Measurements from ENCODE around the gene NCCRP1. TPM values are rescaled to one million over a fixed set of nuclear protein-coding genes. Genes with fewer than 3 reads are reported as not detected.

NCCRP1 gene
- total and polyA plus RNA-seq, 2 experiments from 2014 or later: 2.5 to 7.0 TPM

- DNase-seq (ENCODE audit: low spot score): no peak
- Histone ChIP-seq H3K27ac (no peak overlapping the region), H2AFZ (no peak overlapping the region), H3K9me3 (ENCODE audit: low read depth) (no peaks in the 10 kb centered on the region), H3K4me1 (ENCODE audit: insufficient read depth) (peaks cover 4% of the 10 kb centered on the region), H4K20me1 (ENCODE audit: insufficient read depth, poor library complexity, severe bottlenecking) (no peaks in the 10 kb centered on the region), H3K36me3 (replicated peaks; ENCODE audit: insufficient read depth, low read depth) (no peaks in the 10 kb centered on the region), H3K4me3 (no peak overlapping the region), H3K9me2 (replicated peaks; ENCODE audit: insufficient read depth) (no peaks in the 10 kb centered on the region), H3K27me3 (no peaks in the 10 kb centered on the region), H3K79me2 (peaks cover 3% of the 10 kb centered on the region), H3K4me2 (no peak overlapping the region)
- TF ChIP-seq CTCF (IDR thresholded peaks at IDR 0.05; ENCODE audit: poor library complexity) (no peak), EZH2phosphoT487 (IDR thresholded peaks at IDR 0.05; ENCODE audit: low read depth, severe bottlenecking, unreplicated experiment) (no peak), EZH2 (IDR thresholded peaks at IDR 0.05; ENCODE audit: borderline replicate concordance) (no peak)
- WGBS (ENCODE audit: low lambda C conversion rate, missing lambda C conversion rate): 92% methylated on average over 35 of the region's 43 CpGs
These were observed 21.9 kb upstream of the NCCRP1 start for GRCh38 chr19:39174558-39175544.

GRCh38 chr19:39175564-39175963 is 21.2 kb upstream of the NCCRP1 start:
- H3K4me1 ChIP-seq (ENCODE audit: insufficient read depth): peaks cover 4% of the 10 kb centered on the region
- H3K36me3 ChIP-seq (replicated peaks; ENCODE audit: insufficient read depth, low read depth): no peaks in the 10 kb centered on the region
- H3K4me2 ChIP-seq: no peak overlapping the region
- DNase-seq (ENCODE audit: low spot score): no peak
- no peaks in the 10 kb centered on the region for H4K20me1 ChIP-seq (ENCODE audit: insufficient read depth, poor library complexity, severe bottlenecking)
- no peaks in the 10 kb centered on the region for H3K79me2 ChIP-seq
- no peak overlapping the region for H2AFZ ChIP-seq
- H3K27ac ChIP-seq: no peak overlapping the region
- no peaks in the 10 kb centered on the region for H3K9me2 ChIP-seq (replicated peaks; ENCODE audit: insufficient read depth)
- no peaks in the 10 kb centered on the region for H3K9me3 ChIP-seq (ENCODE audit: low read depth)
- no peaks in the 10 kb centered on the region for H3K27me3 ChIP-seq
- TF ChIP-seq CTCF (IDR thresholded peaks at IDR 0.05; ENCODE audit: poor library complexity): no peak
- no peak for TF ChIP-seq EZH2phosphoT487 (IDR thresholded peaks at IDR 0.05; ENCODE audit: low read depth, severe bottlenecking, unreplicated experiment)
- no peak for TF ChIP-seq EZH2 (IDR thresholded peaks at IDR 0.05; ENCODE audit: borderline replicate concordance)
- WGBS (ENCODE audit: low lambda C conversion rate, missing lambda C conversion rate): 83% methylated on average over 7 of the region's 7 CpGs
- H3K4me3 ChIP-seq: no peak overlapping the region

- Histone ChIP-seq H3K4me2 (no peak overlapping the region), H4K20me1 (ENCODE audit: insufficient read depth, poor library complexity, severe bottlenecking) (no peaks in the 10 kb centered on the region), H3K79me2 (no peaks in the 10 kb centered on the region), H3K27ac (no peak overlapping the region), H3K9me3 (ENCODE audit: low read depth) (no peaks in the 10 kb centered on the region), H3K4me1 (ENCODE audit: insufficient read depth) (no peaks in the 10 kb centered on the region), H2AFZ (no peak overlapping the region), H3K4me3 (no peak overlapping the region), H3K36me3 (replicated peaks; ENCODE audit: insufficient read depth, low read depth) (no peaks in the 10 kb centered on the region), H3K9me2 (replicated peaks; ENCODE audit: insufficient read depth) (no peaks in the 10 kb centered on the region), H3K27me3 (no peaks in the 10 kb centered on the region)
- WGBS (ENCODE audit: low lambda C conversion rate, missing lambda C conversion rate): 98% methylated on average over 6 of the region's 10 CpGs
- no peak for TF ChIP-seq EZH2phosphoT487 (IDR thresholded peaks at IDR 0.05; ENCODE audit: low read depth, severe bottlenecking, unreplicated experiment)
- TF ChIP-seq EZH2 (IDR thresholded peaks at IDR 0.05; ENCODE audit: borderline replicate concordance): no peak
- TF ChIP-seq CTCF (IDR thresholded peaks at IDR 0.05; ENCODE audit: poor library complexity): no peak
- DNase-seq (ENCODE audit: low spot score): no peak
These were observed 19.6 kb upstream of the NCCRP1 start for GRCh38 chr19:39177110-39177699.

Data from hepatocyte (in vitro differentiated cells).